Activated naive CD4-positive, alpha-beta T cell (primary cell): ENCODE measurements around the gene BMP6.
A peak's percentile ranks its signal among the peaks of the same experiment; 100 is the strongest.

Experiments used
- DNase-seq, 4 experiments: peaks; one replicate each; lab custom pipeline; 2025; lab: John Stamatoyannopoulos, UW

The BMP6 gene

GRCh38 chr6:7725849-7726415, at the start of gene BMP6:
Gene BMP6, plus strand, starts transcription at chr6:7726099. Its CDS starts 857 bp downstream, at chr6:7726956.
- DNase-seq: peak in 1 of 4 experiments; percentile 28

GRCh38 chr6:7677229-7677628, 48.7 kb upstream of the BMP6 start:
- no peak for DNase-seq

- DNase-seq: no peak
Measured at GRCh38 chr6:7680393-7681075, 45.4 kb upstream of the BMP6 start.

GRCh38 chr6:7681449-7681848, 44.5 kb upstream of the BMP6 start:
- DNase-seq: no peak

- no peak for DNase-seq
Measured at GRCh38 chr6:7684076-7684475, 41.8 kb upstream of the BMP6 start.

DNA sequence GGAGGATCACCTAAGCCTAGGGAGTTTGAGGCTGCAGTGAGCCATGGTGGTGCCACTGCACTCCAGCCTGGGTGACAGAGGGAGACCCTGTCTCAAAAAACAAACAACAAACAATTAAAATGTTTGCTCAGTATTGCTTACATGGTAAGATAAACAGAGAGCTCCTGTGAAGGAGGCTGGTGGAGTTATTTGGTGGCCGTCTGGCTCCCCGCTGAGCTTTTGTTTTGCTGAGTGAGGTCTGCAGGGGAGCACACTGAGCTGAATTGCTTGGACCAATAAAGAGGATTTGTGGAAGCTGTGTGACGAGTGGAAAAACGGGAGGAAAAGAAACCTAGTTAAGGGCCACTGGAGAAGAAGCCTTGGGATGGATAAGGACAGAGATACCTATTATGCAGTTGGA, 41.1 kb upstream of the BMP6 start:
- no peak for DNase-seq

- DNase-seq: no peak
Measured at GRCh38 chr6:7685276-7685675, 40.6 kb upstream of the BMP6 start.

- DNase-seq: no peak
Measured at GRCh38 chr6:7687145-7688111, 38.5 kb upstream of the BMP6 start.

GRCh38 chr6:7691021-7691420, 34.9 kb upstream of the BMP6 start:
- DNase-seq: no peak

- DNase-seq: no peak
Measured at GRCh38 chr6:7691675-7692452, 34.0 kb upstream of the BMP6 start.

DNA sequence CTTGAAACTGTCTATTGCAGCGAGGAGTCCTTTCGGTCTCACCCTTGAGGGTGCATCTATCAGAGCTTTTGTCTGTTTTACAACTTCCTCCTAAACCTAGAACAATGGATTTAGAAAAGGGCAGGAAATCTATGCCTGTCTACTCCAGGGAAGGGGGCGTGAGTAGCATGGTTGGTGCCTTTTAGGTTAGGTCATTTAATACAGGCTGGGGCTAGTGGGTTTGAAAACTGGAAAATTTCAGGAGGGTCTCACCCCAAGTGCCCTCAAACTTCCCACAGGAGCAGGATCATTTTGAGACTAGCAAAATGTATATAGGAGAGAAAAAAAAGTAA, 33.5 kb upstream of the BMP6 start:
- no peak for DNase-seq

DNA sequence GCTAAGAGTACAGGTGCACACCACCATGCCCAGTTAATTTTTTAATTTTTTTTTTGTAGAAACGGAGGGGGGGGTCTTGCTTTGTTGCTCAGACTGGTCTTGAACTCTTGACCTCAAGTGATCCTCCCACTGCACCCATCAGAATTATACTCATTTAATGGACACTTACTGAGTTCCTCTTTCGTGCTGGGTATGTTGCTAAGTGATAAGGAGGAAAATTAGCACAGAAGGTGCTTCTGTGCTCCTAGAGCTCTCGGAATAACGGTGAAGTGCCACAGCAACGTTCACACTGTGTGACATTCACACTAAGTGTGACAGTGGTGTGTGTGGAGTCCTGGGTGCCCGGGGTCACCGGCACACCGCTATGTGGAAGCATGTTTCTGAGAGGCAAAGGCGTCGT, 32.1 kb upstream of the BMP6 start:
- no peak for DNase-seq

GRCh38 chr6:7696061-7696460, 29.8 kb upstream of the BMP6 start:
- DNase-seq: no peak

- no peak for DNase-seq
Measured at GRCh38 chr6:7697432-7697819, 28.5 kb upstream of the BMP6 start.

GRCh38 chr6:7697820-7698623, 27.9 kb upstream of the BMP6 start:
- DNase-seq: no peak

- DNase-seq: no peak
Measured at GRCh38 chr6:7701212-7701834, 24.6 kb upstream of the BMP6 start.

DNA sequence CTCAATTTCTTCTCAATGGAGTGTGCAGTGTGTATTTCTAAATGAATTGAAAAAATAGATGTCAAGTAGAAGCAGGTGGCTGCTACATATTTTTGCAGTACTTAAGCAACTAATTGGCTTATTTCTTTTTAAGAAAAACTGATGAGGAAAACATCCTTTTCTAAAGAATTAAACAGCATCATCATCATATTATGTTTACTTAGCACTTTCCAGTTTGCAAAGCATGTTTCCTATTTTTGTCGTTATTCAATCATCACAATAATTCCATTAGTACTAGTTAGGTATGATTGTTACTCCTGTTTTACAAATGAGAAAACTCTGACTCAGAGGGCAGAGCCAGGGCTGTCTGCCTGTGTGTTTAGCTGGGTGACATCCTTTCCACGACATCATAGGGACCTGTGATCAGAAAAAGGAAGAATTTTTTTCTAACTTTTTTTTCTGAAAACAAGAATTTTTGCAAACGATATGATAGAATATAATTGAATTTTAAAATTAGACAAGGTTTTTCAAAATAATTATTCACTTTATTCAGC, 22.7 kb upstream of the BMP6 start:
- no peak for DNase-seq

DNA sequence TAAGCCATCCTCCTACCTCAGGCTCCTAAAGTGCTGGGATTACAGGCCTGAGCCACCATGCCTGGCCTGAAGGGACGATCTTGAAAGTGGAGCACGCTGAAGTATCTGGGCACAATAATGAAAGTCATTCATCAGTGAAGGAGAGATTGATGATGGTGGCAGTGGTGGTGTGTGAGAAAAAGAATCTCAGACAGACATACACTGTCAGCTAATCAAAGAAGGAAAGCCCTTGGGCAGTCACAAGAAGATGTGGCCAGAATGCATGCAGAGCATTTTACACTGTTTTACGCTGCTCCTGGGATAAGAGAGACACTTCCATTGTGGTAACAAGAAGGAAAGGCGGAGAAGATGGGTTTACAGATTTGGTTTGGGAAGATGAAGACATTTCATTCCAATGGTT, 20.4 kb upstream of the BMP6 start:
- DNase-seq: no peak

DNA sequence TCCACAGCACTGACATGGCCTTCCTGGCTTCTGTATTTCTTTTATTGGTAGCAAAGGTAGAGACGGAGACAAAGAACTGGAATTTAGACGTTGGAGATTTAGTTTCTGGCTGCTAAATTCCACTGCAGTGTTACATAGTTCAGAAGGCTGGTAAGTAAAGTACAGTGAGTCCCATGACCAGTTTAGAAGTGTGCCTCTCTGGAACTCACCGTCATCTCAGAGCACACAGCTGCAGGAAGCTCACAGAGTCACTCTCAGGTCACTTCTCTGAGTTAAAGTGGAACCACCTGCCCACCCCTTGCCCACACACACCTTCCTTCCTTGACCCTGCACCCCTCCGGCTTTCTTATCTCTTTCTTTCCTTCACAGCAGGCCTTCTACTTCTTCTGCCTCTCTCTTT, 19.6 kb upstream of the BMP6 start:
- DNase-seq: no peak

DNA sequence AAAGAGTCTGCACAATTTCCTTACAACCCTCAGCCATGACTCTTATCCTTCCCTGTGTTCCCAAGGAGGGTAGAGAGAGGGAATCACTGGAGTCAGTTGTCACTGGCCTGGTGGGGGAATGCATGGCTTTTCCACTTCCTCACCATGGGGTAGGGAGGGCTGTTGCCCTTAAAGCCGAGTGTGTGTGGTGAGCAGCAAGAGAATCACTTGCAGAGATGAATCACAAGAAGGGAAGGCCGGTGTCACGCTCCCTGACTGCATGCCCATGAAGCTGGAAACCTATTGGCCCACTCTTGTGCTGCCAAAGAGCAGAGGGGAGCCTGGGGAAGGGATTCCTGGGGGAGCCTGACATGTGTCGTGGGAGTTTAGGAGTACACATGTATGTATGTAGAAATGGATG, 18.1 kb upstream of the BMP6 start:
- DNase-seq: no peak

DNA sequence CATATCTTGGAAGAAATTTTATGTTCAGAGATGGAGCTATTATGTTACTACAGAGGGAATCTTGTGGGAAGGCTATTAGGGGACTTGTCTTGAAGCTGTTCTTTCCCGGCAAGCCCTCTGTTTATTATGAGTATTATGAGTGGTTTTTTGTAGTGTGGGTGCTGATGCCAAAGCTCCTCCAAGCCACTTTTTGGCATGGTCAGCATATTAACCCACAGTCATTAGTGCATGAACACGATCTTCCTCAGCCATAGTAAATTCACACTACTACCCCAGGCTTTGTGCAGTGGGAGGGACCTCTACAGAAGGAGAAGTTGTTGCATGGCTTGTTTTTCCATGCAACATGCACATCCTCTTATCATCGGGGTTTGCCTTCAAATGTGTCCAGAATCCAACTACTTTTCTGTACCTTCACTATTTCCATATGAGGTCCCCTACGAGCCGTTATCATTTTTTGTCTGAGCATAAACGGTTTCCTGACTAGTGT, 6.5 kb upstream of the BMP6 start:
- DNase-seq: no peak
